GM18499 (cell line): ENCODE results near the gene FAM9C.
"Not testable (repeated sequence)": the region's sequence is repeated elsewhere in the genome, so short reads cannot be mapped to it uniquely, and the experiment has no call there.

Source experiments
- ATAC-seq: cut with Tn5 transposase; IDR thresholded peaks from one replicate; pipeline ENCODE4 v1.9.1; 2021; ENCODE audit warnings: moderate number of reproducible peaks; ENCODE audit not compliant: insufficient read depth, unreplicated experiment

The FAM9C gene

DNA sequence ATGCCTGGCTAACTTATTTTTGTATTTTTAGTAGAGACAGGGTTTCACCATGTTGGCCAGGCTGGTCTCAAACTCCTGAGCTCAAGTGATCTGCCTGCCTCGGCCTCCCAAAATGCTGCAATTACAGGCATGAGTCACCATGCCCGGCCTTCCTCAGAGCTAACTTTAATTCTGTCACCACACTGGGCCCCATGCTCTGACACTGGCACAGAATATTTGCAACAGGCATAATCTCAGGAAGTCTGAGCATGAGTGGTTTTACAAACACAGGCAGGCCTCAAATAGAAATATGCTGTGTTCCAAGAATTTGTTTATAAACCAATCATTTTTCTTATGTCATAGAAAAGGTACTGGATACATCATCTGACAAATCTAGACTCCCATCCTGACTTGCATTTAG is 32.7 kb upstream of the FAM9C start:
- ATAC-seq, result no peak

DNA sequence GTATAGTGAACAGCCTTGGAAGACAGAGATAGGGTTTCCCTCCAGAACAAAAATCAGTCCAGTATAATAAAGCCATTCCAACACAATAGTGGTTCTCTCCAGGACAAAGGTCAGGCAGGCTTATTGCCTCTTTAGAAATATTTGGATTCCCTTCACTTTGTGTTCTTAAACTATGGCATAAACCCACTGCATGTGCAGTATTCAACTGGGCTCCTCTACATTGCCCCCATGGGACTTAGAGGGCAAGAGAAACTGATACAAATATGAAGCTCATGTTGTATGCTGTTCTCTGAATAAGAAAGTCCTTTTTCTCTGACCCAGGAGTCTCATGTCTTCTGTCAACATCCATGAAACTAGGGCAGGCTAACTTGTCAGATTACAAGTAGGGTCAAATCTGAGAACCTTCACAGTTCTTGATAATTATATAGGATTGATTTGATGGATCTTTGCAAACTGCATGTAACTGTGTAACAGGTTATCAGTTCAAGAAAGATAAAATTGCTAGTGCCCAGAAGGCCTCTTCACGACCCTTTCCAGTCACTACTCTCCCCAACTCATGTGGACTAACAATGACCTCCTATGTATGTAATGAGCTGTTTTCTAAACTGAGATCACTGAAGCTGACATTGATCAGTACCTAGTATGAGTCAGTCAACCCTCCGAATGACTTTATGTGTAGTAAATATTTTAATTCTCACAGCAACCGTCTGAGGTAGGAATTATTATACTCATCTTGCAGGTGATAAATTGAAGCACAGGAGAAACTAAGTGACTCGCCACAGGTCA is 31.9 kb upstream of the FAM9C start:
- no peak for ATAC-seq

DNA sequence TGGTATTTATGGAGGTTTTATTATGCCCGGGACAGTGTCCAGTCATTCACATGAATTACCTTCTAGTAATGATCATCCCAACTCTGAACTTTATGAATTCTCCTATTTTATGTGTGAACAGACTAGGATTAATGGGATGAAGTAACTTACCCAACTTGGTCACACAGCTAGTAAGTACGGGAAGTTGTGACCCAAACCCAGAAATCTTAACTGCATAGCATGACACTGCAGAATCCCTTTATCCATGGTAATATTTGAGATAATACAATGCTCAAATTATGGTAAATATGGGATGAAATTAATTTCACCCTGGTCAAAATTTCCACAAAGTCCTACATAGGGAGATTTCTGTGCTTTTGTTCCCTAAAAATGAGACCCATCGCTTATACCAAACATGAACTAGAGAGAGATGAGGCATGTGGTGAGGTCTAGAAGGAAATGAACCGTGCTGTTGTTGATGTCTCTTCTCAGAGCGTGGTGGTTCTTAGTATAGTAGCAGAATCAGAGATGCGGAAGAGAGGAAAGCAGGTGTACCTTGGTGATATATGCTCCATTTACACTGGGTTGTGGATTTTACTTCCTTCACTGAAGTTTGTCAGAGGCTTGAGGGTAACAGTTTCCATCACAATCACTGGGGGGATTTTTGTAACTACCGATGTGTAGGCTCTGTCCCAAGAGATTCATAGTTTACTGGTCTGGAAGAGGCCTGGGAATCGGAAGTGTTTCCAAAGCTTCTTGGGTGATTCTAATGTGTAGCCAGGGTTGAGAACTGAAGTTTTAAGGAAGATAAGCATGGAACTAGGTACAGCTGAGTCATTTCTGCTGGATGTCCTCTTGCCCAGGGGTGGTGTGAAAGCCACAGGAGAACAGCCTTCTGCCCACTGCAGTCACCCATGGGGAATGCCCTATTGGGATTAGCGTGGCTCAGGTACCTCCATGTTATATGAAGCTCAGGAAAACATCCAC is 30.2 kb upstream of the FAM9C start:
- peak; percentile 59 for ATAC-seq

DNA sequence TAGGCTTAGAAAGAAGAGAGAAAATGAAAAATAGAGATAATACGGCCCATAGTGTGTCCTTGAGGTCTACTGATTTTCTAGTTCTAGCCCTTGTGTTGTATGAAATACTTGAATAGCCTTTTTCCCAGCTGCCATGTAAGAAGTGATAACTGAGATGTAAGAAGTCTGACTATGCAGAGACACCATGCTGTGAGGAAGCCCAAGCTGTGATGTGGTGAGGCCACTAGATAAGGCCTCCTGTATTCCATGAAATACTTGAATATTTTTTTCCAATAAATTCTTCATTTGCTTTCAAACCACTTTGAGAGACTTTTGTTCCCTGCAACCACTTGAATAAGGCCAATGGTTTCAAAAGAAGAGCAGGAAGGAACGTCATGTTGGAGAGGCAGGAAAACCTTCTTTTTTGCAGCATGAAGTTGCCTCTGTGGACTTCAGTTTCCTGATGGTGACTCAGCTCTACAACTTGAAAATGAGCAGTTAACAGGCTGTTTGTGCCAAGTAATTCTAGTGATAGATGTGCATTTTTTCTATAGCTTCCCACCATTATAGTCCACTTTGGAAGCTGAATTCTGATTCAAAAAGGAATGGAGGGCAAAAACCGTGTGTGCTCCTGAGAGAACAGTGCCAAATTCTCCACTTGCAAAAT is 25.5 kb upstream of the FAM9C start:
- ATAC-seq, result no peak

DNA sequence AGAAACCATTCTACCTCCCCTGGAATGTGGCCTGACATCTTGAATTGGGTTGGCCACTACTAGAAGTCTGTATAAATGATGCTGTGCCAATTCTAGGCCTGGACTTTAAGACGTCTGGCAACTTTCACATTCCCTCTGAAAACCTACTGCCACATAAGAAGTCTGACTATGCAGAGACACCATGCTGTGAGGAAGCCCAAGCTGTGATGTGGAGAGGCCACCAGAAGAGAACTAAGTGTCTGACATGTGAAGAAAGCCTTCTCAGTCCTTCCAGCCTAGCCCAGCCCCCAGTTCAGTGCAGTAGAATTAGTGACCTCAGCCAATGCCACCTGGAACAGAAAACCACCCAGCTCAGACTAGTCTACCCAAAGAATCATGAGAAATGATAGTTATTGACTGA is 24.2 kb upstream of the FAM9C start:
- no peak for ATAC-seq

DNA sequence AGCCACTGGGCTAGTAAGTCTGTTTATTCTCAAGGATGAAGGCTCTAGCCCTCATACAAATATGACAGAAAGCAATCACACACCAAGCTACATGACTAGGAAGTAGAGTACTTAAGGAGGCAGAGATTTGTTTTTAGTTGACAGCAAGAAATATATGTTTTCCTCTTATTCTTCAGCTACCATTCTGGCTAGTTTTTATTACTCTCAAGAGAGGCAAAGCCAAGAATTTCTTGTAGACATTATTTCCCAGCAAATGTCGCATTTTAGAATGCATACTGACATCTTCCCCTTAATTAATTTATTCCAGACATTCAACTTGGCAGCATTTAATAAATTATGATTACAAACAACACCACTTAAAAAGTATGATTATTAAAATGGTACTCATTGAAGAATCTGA is 23.4 kb upstream of the FAM9C start:
- no peak for ATAC-seq

DNA sequence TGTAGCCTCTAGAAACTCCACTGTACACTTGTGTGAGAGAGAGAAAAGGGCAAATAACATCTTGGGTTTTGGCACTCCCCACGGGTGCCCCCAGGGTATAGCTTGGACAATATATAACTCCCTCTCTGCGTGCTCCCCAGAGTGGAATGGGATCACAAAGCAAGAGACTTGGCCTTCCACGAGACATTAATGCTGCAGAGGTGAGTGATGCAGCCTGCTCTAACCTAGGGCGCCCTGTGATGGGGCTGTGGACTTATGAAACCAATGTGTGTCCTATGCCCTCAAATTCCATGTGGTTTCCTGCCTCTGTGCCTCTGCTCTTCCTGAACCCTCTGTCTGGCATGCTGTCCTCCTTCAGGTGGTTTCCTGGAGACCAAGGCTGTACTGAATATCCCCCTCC is 22.0 kb upstream of the FAM9C start:
- ATAC-seq, result no peak

DNA sequence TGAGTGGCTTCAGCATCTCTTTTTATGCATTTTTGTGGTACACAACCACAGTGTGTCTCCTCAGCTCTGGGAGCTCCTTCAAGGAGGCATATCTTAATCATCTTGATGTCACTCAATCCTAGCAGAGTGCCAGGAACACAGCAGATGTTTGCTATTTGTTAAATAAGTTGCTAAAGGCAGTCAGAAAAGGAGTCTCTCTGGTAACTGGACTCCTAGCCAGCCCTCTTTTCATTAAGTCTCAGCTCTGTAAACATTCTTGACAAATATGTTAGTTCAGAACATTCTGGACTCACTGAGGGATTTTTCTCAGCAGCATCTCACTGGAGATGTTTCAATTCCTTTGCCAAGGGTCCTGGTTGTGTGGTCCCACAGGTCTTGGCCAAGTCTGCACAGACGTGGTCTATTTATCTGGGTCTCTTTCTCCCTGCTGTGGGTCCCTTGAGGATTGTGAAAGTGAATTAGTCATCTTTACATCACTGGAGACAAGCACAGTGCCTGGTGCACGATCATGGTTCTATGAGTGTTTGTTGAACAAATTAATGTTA is 20.3 kb upstream of the FAM9C start:
- no peak for ATAC-seq

DNA sequence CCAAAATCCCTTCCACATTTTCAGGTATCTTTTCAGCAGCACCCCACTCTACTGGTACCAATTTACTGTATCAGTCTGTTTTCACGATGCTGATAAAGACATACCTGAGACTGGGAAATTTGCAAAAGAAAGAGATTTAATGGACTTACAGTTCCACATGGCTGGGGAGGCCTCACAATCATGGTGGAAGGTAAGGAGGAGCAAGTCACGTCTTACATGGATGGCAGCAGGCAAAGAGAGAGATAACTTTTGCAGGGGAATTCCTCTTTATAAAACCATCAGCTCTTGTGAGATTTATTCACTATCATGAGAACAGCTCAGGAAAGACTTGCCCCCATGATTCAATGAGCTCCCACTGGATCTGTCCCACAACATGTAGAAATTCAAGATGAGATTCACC is 18.7 kb upstream of the FAM9C start:
- not testable (repeated sequence) for ATAC-seq

DNA sequence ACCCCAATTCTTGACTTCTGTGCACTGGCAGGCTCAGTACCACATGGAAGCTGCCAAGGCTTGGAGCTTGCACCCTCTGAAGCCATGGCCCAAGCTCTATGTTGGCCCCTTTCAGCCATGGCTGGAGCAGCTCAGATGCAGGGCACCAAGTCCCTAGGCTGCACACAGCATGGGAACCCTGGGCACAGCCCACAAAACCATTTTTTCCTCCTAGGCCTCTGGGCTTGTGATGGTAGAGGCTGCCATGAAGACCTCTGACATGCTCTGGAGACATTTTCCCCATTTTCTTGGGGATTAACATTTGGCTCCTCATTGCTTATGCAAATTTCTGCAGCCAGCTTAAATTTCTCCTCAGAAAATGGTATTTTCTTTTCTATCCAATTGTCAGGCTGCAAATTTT is 17.9 kb upstream of the FAM9C start:
- not testable (repeated sequence) for ATAC-seq

DNA sequence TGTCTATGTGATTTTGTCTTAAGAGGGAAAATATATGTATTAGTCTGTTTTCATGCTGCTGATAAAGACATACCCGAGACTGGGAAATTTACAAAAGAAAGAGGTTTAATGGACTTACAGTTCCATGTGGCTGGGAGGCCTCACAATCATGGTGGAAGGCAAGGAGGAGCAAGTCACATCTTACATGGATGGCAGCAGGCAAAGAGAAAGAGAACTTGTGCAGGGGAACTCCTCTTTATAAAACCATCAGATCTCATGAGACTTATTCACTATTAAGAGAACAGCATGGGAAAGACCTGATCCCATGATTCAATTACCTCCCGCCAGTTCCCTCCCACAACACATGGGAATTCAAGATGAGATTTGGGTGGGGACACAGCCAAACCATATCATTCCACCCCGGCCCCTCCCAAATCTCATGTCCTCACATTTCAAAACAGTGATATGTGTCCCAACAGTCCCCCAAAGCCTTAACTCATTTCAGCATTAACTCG is 16.8 kb upstream of the FAM9C start:
- ATAC-seq, result not testable (repeated sequence)

DNA sequence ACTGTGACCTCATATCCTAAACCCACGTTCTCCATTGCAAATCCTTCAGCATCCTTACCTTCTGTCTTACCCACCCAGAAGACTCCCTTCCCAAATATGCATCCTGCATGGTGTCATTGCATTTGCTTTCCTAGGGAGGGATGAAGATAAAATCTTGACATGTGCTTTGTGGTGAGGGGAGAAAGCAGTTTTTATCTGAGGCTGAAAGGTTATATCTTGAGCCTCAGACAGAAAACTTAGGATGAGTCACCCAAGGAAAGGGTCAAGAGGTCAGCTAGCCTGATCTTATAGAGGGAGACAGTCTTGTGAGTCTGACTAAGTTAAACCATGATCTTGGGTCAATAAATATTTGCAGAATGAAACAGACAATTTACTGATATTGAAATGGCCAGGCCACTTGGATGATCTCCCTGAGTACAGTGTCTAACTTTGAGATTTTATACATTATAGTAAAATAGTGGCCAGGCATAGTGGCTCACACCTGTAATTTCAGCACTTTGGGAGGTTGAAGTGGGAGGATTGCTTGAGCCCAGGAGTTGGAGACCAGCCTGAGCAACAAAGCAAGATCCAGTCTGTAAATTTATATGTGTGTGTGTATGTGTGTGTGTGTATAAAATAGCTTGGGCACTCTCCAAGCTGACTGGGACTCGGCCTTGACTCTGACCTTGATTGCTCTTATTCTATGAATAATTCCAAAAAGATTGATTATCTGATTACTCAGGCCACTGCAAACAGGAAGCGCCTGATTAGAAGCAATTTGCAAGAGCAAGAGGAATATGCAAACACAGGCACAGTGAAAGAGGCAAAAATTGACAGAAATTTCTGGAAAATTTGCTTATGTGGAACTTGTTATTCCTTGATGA is 15.4 kb upstream of the FAM9C start:
- no peak for ATAC-seq

DNA sequence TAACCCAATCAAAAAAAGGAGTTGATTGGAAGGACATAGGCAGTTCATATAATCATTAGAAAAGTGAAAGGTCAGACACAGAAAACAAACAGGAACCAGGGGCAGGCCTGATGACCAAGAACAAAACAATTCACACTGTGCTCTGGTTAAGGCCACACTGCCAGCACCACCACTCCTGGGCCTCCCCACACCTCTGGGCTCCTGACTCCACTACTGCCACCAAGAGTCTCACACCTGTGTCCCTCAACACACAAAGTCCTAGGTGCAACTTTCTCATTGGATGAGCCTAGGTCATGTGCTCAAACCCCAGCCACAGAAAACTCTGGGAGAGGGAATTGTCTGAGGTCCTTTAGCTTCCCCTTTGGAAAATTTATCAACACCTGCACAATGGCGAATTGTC is 11.1 kb upstream of the FAM9C start:
- ATAC-seq, result no peak

DNA sequence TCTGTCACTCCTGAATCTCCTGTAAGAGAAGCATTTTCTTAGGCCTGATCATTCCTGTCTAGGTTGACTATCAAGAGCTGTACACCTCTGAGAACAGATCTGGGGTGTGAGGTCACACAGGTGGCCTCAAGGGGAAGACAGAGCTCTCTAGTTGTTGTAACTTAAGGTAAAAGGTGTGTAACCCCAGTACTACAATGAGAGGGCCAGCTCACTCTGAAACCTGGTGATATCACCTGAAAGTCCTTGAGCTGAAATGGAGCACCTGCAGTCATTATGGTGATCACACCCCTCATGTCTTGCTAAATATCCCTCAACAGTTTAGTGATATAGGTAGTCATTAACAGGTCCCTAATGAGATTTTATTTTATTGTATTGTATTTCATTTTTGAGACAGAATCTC is 8.8 kb upstream of the FAM9C start:
- no peak for ATAC-seq

DNA sequence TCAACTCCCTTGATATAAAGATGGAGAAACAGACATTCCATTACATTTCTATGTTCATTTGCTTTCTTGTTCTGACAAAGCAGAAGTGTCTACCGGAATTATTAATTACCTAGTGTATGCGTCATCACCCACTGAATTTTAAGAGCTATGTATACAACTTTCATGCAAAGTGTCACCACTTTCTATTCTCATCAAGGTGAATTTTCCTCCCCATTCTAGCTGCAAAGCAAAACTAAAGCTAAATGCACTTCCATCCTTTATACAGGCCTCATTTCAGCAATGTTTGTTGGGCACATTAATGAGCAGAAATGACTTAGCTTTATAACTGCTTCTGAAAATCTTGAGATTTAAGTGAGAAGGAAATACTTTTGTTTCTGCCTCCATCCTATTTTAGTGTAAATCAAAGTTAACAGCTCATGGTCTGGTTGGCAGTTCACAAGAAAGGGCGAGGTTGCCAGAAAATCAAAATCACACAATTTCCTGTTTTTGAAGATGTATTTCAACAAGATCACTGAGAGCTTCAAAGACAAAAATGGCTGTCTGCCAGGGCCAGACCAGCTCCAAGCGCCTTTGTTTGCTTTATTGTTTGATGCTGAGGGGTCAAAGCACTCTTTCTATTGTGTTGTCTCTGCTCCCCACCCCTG is 7.2 kb upstream of the FAM9C start:
- peak; percentile 68 for ATAC-seq

DNA sequence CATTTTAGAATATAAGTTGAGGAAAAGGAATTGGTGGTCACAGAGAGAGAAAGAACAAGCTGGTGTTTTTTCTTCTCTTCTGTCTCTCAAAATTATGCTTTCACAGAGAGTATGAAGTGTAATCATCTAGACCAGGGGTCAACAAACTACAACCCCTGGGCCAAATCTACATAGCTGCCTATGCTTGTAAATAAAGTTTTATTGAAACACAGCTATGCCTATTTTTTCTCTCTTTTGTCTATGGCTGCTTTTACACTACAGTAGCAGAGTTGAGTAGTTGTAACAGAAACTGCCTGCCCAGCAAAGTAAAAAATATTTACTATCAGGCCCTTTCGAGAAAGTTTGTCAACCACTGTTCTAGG is 6.7 kb upstream of the FAM9C start:
- no peak for ATAC-seq

DNA sequence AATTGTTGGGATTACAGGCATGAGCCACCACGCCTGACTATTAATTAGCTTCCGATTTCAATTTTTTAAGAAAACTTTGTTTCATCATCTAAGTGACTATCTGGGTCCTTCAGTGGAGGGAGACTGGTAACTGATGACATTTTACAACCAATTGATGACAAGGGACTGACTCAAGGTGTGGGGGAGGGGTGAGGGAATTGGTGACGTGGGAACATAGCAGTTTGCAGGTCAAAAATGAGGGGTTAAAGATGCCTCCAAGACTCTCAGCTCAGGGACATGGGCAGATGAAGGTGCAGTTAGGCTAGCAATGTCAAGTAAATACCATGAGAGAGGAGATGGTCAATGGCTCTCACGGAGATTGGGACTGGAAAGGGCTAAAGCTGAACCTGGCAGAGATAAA is 5.7 kb upstream of the FAM9C start:
- ATAC-seq, result no peak

DNA sequence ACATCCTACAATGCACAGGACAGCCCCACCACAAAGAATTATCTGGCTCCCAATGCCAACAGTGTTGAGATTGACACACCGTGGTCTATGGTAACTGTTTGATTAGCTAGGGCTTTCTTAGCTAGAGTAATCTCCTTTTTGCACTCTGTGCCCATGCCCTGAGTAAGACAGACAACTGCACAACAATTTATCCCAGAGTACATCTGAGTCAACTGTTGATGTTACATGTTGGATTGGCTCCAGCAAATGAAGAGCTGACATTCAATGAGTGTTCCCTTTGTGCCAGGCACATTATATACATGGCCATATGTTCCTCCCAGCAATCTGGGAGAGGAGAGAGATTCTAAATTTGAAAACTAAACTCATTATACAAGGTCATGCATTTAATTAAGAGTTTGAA is 3.9 kb upstream of the FAM9C start:
- no peak for ATAC-seq

DNA sequence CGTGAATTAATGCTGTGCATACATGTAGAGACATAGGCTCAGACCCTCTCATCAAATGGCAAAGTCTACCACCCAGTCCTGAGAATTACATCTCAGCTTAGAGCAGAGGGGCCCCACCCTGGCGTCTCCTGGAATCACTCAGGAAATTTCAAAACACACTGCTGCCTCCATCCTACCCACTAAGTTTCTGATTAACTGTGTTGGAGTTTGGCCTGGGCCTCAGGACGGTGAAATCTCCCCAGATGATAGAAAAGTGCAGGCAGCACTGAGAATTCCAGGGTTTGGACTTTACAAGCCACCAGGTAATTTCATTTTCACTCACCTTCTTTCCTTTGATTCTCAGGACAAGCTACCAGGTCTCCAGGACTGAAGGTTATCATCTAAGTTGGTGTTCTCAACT is 3.3 kb upstream of the FAM9C start:
- ATAC-seq, result no peak
